Thyroid gland (tissue), 4 donors: Measurements from ENCODE around the gene ZCCHC24. TPM values are rescaled to one million over a fixed set of nuclear protein-coding genes. Genes with fewer than 3 reads are reported as not detected.

ENCODE experiments used
- DNase-seq, 2 donors: peaks; one replicate each; pipeline ENCODE4 v3.0.0-alpha.2; 2019
- H3K27ac ChIP-seq, 3 donors: fragments of 200-600 bp; sonication (generic); 1 replicate in 2 of 3; 2 replicates in 1 of 3; pipeline ENCODE4 v1.5.1; 2016 to 2019; ENCODE audit warnings: mild to moderate bottlenecking in 1 of 3, moderate library complexity in 1 of 3
- H3K27me3 ChIP-seq: fragments of 200-600 bp; sonication (generic); one replicate; pipeline ENCODE4 v1.5.1; 2019
- H3K36me3 ChIP-seq, 2 donors: fragments of 200-600 bp; sonication (generic); one replicate each; pipeline ENCODE4 v1.5.1; 2016 to 2019
- H3K4me1 ChIP-seq, 2 donors: fragments of 200-600 bp; sonication (generic); one replicate each; pipeline ENCODE4 v1.5.1; 2017 to 2019
- H3K4me3 ChIP-seq, 3 donors: fragments of 200-600 bp; sonication (generic); replicated peaks in 1 of 3; 1 replicate in 2 of 3; 2 replicates in 1 of 3; pipeline ENCODE4 v1.5.1; 2016; ENCODE audit warnings: mild to moderate bottlenecking in 1 of 3
- H3K9me3 ChIP-seq: fragments of 200-600 bp; sonication (generic); one replicate; pipeline ENCODE4 v1.5.1; 2017
- CTCF ChIP-seq, 6 experiments: fragments of 200-600 bp in 3 of 6; fragments of 450-650 bp in 3 of 6; sonication (generic) in 3 of 6; IDR thresholded peaks; one replicate each; pipeline ENCODE4 v1.5.1; 2016 to 2019; ENCODE audit warnings: antibody characterized with exemption in 6 of 6, mild to moderate bottlenecking in 2 of 6, inconsistent platforms in 1 of 6, moderate library complexity in 1 of 6
- POLR2A ChIP-seq, 2 donors: fragments of 450-650 bp; IDR thresholded peaks; one replicate each; pipeline ENCODE4 v1.6.1; 2017; ENCODE audit warnings: antibody characterized with exemption in 2 of 2, mild to moderate bottlenecking in 2 of 2, moderate library complexity in 1 of 2
- WGBS, 2 donors: methylation state at CpG; one replicate each; pipeline ENCODE4 v1.1.5; 2017; 5-methylcytosine and 5-hydroxymethylcytosine counted together
- intact Hi-C: fragments of 100-400 bp; cut with DNase I; formaldehyde crosslinking; loops from one replicate; pipeline ENCODE4 v1.15.1; 2023
- total RNA-seq, 4 donors: library from RNA; depleted of rRNA; stranded (reverse); fragments of >200 nt; gene quantifications; one replicate each; pipeline ENCODE4 v1.2.3, GENCODE V29; 2016

ZCCHC24 gene
- total RNA-seq, 4 donors from 2014 or later: 25.4 to 48.8 (median 33.3) TPM

GRCh38 chr10:79429751-79430150 is 15.7 kb downstream of the ZCCHC24 start:
- H3K27ac ChIP-seq: no peak overlapping the region
- H3K4me1 ChIP-seq: peaks cover 21 to 45% of the 10 kb centered on the region in 2 donors
- WGBS, 2 donors: 94 to 99% methylated on average over 4 of the region's 4 CpGs
- DNase-seq: no peak
- H3K27me3 ChIP-seq: no peaks in the 10 kb centered on the region
- H3K36me3 ChIP-seq: no peaks in the 10 kb centered on the region
- TF ChIP-seq CTCF (IDR thresholded peaks at IDR 0.05) (no peak), POLR2A (IDR thresholded peaks at IDR 0.05) (no peak)
- H3K4me3 ChIP-seq: no peak overlapping the region
- no peaks in the 10 kb centered on the region for H3K9me3 ChIP-seq
- intact Hi-C loops: no loop called here

- no peak overlapping the region for H3K27ac ChIP-seq
- intact Hi-C loops: no loop called here
- WGBS, 2 donors: 94 to 98% methylated on average over 3 of the region's 3 CpGs
- H3K9me3 ChIP-seq: no peaks in the 10 kb centered on the region
- no peaks in the 10 kb centered on the region for H3K36me3 ChIP-seq
- no peak for DNase-seq
- peaks cover 21 to 40% of the 10 kb centered on the region in 2 donors for H3K4me1 ChIP-seq
- H3K27me3 ChIP-seq: no peaks in the 10 kb centered on the region
- TF ChIP-seq CTCF (IDR thresholded peaks at IDR 0.05): no peak
- H3K4me3 ChIP-seq: no peak overlapping the region
Measured at GRCh38 chr10:79427965-79428364, 17.5 kb downstream of the ZCCHC24 start.

GRCh38 chr10:79425074-79425532 is 20.3 kb downstream of the ZCCHC24 start:
- DNase-seq: no peak
- Histone ChIP-seq H3K36me3 (no peaks in the 10 kb centered on the region), H3K9me3 (no peaks in the 10 kb centered on the region), H3K4me3 (no peak overlapping the region), H3K27me3 (no peaks in the 10 kb centered on the region), H3K4me1 (peaks cover 21 to 43% of the 10 kb centered on the region in 2 donors), H3K27ac (peak overlapping the region; percentile 46 to 76 (median 69))
- intact Hi-C loops: no loop called here
- no peak for TF ChIP-seq CTCF (IDR thresholded peaks at IDR 0.05)
- TF ChIP-seq POLR2A (IDR thresholded peaks at IDR 0.05): no peak
- WGBS, 2 donors: 100% methylated on average over 2 of the region's 5 CpGs

- Histone ChIP-seq H3K36me3 (no peaks in the 10 kb centered on the region), H3K27ac (peak overlapping the region; percentile 46 to 76 (median 69)), H3K4me3 (no peak overlapping the region), H3K4me1 (peaks cover 21 to 50% of the 10 kb centered on the region in 2 donors), H3K27me3 (no peaks in the 10 kb centered on the region), H3K9me3 (no peaks in the 10 kb centered on the region)
- TF ChIP-seq POLR2A (IDR thresholded peaks at IDR 0.05) (no peak), CTCF (IDR thresholded peaks at IDR 0.05) (no peak)
- 58 to 61% methylated on average over 11 of the region's 11 CpGs for WGBS, 2 donors
- DNase-seq: peak; percentile 81 to 91
- intact Hi-C loops: no loop called here
Measured at GRCh38 chr10:79424221-79425073, 21.0 kb downstream of the ZCCHC24 start.
